COLO829 (cell line): Measurements from ENCODE around the gene TMEM170A.

Source experiments
- DNase-seq: peaks from one replicate; pipeline ENCODE4 v3.0.0; 2012; ENCODE audit warnings: low spot score

The TMEM170A gene

GRCh38 chr16:75401691-75402090, 62.8 kb downstream of the TMEM170A start:
- DNase-seq: no peak

GRCh38 chr16:75398333-75398732, 66.2 kb downstream of the TMEM170A start:
- no peak for DNase-seq

DNA sequence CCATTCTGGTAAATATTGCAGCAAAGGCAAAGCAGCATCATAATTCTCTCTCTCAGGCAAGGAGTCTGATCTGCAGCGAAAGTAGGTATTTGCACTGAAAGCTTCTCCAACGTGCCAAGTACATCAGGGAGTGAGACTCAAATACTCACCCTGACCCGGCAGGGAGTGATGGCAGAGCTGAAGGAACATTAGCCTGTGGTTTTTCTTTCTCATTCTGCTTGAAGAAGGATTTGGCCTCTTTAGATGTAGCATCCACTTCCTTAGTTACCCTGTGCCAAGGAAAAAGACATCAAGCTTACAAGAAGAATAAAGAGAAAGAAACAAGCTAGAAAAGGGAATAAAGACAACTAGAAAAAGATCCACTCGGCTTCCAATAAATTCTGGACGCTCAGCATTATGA, 69.5 kb downstream of the TMEM170A start:
- DNase-seq: no peak
